VCaP (cell line): ENCODE data around the gene PLEKHG5.

ENCODE experiments used
- H3K27ac ChIP-seq: fragments of 450-650 bp; 2 replicates; pipeline ENCODE4 v1.5.1; 2017
- TF ChIP-seq, protein P1 (sequence below): fragments of 450-650 bp; conservative IDR thresholded peaks from 2 replicates; pipeline ENCODE4 v1.5.1; 2017; ENCODE audit warnings: mild to moderate bottlenecking, moderate library complexity

The PLEKHG5 gene

DNA sequence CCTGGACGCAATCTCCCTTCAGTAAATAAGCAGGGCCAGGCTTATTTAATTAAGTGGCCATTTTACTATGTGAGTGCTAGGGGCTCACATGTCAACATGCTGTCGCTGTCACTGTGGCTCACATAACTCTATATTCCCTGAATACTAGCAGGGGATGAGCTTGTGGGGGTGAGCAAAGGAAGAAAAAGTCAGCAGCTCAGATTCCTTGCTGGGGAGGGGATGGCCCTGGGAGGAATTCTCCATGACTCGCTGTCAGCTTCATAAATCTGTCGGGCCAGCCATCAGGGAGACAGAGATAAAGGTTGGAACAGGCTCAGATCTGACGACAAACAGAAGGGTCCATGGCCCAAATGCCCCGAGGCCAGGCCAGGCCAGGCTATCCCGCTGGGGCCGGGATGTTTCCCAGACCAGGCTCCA lies 26.0 kb upstream of the PLEKHG5 start:
- H3K27ac ChIP-seq, result no peak overlapping the region
- TF ChIP-seq, protein P1, sequence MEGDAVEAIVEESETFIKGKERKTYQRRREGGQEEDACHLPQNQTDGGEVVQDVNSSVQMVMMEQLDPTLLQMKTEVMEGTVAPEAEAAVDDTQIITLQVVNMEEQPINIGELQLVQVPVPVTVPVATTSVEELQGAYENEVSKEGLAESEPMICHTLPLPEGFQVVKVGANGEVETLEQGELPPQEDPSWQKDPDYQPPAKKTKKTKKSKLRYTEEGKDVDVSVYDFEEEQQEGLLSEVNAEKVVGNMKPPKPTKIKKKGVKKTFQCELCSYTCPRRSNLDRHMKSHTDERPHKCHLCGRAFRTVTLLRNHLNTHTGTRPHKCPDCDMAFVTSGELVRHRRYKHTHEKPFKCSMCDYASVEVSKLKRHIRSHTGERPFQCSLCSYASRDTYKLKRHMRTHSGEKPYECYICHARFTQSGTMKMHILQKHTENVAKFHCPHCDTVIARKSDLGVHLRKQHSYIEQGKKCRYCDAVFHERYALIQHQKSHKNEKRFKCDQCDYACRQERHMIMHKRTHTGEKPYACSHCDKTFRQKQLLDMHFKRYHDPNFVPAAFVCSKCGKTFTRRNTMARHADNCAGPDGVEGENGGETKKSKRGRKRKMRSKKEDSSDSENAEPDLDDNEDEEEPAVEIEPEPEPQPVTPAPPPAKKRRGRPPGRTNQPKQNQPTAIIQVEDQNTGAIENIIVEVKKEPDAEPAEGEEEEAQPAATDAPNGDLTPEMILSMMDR, result no peak

- no peak overlapping the region for H3K27ac ChIP-seq
- TF ChIP-seq, protein P1, result no peak
Observed at GRCh38 chr1:6515771-6516170, 24.3 kb upstream of the PLEKHG5 start.

DNA sequence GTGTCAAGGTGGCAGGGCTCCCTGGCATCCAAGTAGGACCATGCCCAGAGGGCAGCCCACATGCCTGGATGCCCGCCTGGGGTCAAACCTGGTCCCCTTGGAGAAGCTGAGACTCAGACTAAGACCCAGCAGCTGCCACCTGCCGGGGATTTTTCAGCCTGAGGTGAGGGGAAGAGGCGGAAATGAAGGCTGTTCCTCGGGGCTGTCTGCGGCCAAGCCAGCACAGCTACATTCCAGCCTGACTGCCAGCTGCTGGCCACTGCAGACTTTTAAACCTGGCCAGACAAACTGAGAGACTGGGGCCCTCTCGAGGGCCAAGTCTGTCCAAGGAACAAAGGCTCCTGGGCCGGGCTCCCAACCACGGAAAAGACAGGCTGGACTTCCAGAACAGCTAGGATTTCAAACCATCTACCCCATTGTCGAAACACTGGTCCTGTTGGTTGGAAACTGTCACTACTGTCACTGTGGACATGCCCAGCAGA lies 21.9 kb upstream of the PLEKHG5 start:
- H3K27ac ChIP-seq, result no peak overlapping the region
- TF ChIP-seq, protein P1, result no peak

DNA sequence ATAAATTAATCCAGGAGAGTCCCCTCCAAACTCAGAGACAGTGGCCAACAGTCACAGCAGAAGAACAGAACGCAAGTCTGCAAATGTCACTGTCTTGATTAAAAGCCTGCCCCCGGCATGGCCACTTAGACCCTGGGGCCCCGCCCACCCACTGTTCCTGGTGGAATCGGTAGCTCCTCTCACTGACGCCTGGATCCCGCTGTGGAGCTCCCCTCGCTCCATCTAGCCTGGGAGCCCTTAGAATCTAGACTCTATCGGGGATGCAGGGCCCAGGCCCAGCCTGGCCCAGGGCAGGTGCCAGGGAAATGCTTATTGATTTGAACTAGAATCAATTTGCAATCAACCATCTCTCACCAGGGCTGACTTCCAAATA lies 21.4 kb upstream of the PLEKHG5 start:
- no peak overlapping the region for H3K27ac ChIP-seq
- TF ChIP-seq, protein P1, result no peak

- TF ChIP-seq, protein P1, result no peak
- H3K27ac ChIP-seq, result no peak overlapping the region
Observed at GRCh38 chr1:6512245-6512907, 20.9 kb upstream of the PLEKHG5 start.

DNA sequence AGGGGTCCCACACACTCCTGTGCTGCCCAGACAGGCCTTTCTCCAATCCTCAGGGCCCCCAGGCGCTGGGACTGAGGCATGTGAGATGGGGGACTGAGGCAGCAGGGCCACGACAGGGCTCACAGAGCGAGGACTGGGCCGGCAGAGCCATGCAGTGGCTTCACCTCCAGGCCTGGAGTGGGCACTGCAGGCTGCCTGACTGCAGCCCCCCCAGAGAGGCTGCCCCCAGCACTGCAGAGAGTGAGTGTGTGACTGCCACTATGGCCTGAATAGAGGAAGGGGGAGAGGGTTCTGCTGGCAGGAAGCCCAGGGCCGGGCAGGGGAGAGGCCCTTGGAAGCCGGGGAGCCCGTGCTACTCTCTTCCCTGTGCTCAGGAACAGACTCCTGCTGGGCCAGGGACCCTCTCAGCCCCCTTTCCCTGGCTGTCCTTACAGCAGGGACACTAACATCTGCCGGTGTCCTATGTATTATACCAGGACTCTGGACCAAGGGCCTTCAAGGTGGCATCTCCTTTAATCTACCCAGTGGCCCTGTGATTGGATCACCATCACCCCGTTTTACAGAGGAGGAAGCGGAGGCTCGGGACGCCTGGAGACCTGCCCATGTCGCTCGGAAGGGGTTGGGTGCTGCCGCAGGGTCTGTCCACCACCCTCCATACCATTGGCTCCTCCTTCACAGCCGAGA lies 20.2 kb upstream of the PLEKHG5 start:
- TF ChIP-seq, protein P1, result no peak
- no peak overlapping the region for H3K27ac ChIP-seq

DNA sequence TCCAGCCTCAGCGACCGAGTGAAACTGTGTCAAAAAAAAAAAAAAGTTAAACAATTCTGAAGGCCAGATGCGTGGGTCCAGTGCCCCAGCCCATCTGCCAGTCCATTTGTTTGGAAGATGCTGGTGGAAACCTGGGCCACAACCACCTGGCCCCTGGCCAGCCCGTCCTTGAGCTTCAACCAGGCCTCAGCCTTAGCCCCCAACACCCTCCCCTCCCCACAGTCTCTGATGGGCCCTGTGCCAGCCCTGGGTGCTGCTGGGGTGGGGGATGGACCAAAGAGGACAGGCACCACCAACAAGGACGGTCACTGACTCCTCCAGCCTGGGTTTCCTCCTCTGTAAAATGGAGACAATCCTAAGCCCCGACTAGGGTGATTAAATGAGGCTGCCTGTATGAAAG lies 19.6 kb upstream of the PLEKHG5 start:
- no peak overlapping the region for H3K27ac ChIP-seq
- TF ChIP-seq, protein P1, result no peak
